Mesenchymal stem cell (in vitro differentiated cells and primary cell): ENCODE results near the gene CPLX3.
A peak's percentile ranks its signal among the peaks of the same experiment; 100 is the strongest.

Experiments used
- DNase-seq: peaks from one replicate; pipeline ENCODE4 v3.0.0-alpha.2; 2013
- H2AFZ ChIP-seq: one replicate; pipeline ENCODE4 v1.6.1; 2013; ENCODE audit warnings: low read depth, mild to moderate bottlenecking, control low read depth, inconsistent platforms, low read length, moderate library complexity
- H2AK5ac ChIP-seq: 2 replicates; pipeline ENCODE4 v1.6.1; 2013; ENCODE audit warnings: low read length, moderate library complexity, mild to moderate bottlenecking, inconsistent platforms; ENCODE audit not compliant: severe bottlenecking
- H2BK120ac ChIP-seq: one replicate; pipeline ENCODE4 v1.6.1; 2013; ENCODE audit warnings: low read depth, mild to moderate bottlenecking, inconsistent platforms, low read length, moderate library complexity
- H2BK12ac ChIP-seq, 2 experiments: one replicate each; pipeline ENCODE4 v1.6.1; 2013; ENCODE audit warnings: inconsistent platforms in 2 of 2, low read length in 2 of 2, mild to moderate bottlenecking in 2 of 2, moderate library complexity in 2 of 2, control low read depth in 1 of 2
- H2BK15ac ChIP-seq: one replicate; pipeline ENCODE4 v1.6.1; 2013; ENCODE audit warnings: mild to moderate bottlenecking, low read depth, inconsistent platforms; ENCODE audit not compliant: poor library complexity, severe bottlenecking
- H2BK5ac ChIP-seq: 2 replicates; pipeline ENCODE4 v1.6.1; 2013; ENCODE audit warnings: low read depth, mild to moderate bottlenecking, low read length, control low read depth, inconsistent platforms; ENCODE audit not compliant: poor library complexity, severe bottlenecking
- H3K14ac ChIP-seq, 2 experiments: one replicate each; pipeline ENCODE4 v1.6.1; 2013; ENCODE audit warnings: inconsistent platforms in 2 of 2, low read length in 2 of 2, control low read depth in 1 of 2, mild to moderate bottlenecking in 1 of 2, moderate library complexity in 1 of 2
- H3K18ac ChIP-seq, 2 experiments: one replicate each; pipeline ENCODE4 v1.6.1; 2013; ENCODE audit warnings: inconsistent platforms in 2 of 2, low read length in 2 of 2, control low read depth in 1 of 2, low read depth in 1 of 2, mild to moderate bottlenecking in 1 of 2
- H3K23ac ChIP-seq, 2 experiments: one replicate each; pipeline ENCODE4 v1.6.1; 2013; ENCODE audit warnings: inconsistent platforms in 2 of 2, low read length in 2 of 2, mild to moderate bottlenecking in 2 of 2, moderate library complexity in 2 of 2, control low read depth in 1 of 2
- H3K27ac ChIP-seq: 2 replicates; pipeline ENCODE4 v1.5.1; 2013; ENCODE audit warnings: mild to moderate bottlenecking, moderate library complexity, low read length, control low read depth, inconsistent platforms; ENCODE audit not compliant: poor library complexity, severe bottlenecking
- H3K27me3 ChIP-seq, 2 experiments: 2 replicates each; pipeline versions ENCODE4 v1.6.1 to v1.7.0; 2013; ENCODE audit warnings: low read length in 2 of 2, mild to moderate bottlenecking in 2 of 2, moderate library complexity in 2 of 2, control low read depth in 1 of 2, inconsistent platforms in 1 of 2; ENCODE audit not compliant: control insufficient read depth in 1 of 2, insufficient read depth in 1 of 2
- H3K36me3 ChIP-seq, 2 experiments: 2 replicates each; pipeline versions ENCODE4 v1.6.1 to v1.7.0; 2013; ENCODE audit warnings: low read length in 2 of 2, control low read depth in 1 of 2, inconsistent platforms in 1 of 2, low read depth in 1 of 2, mild to moderate bottlenecking in 1 of 2; ENCODE audit not compliant: insufficient read depth in 2 of 2, control insufficient read depth in 1 of 2
- H3K4ac ChIP-seq, 2 experiments: one replicate each; pipeline ENCODE4 v1.6.1; 2013; ENCODE audit warnings: inconsistent platforms in 2 of 2, low read length in 2 of 2, mild to moderate bottlenecking in 2 of 2, moderate library complexity in 2 of 2, control low read depth in 1 of 2, low read depth in 1 of 2
- H3K4me1 ChIP-seq: 2 replicates; pipeline ENCODE4 v1.6.1; 2013; ENCODE audit warnings: low read depth, low read length, control low read depth; ENCODE audit not compliant: control insufficient read depth, insufficient read depth
- H3K4me2 ChIP-seq: 2 replicates; pipeline ENCODE4 v1.6.1; 2013; ENCODE audit warnings: low read length, mild to moderate bottlenecking, inconsistent platforms; ENCODE audit not compliant: poor library complexity, severe bottlenecking
- H3K4me3 ChIP-seq, 2 experiments: 2 replicates each; pipeline versions ENCODE4 v1.5.1 to v1.7.0; 2013; ENCODE audit warnings: low read length in 2 of 2, mild to moderate bottlenecking in 2 of 2, control low read depth in 1 of 2, low read depth in 1 of 2; ENCODE audit not compliant: insufficient read depth in 1 of 2
- H3K79me1 ChIP-seq: replicated peaks from 2 replicates; pipeline ENCODE4 v1.6.1; 2013; ENCODE audit warnings: mild to moderate bottlenecking, control low read depth, low read length, inconsistent platforms; ENCODE audit not compliant: poor library complexity, severe bottlenecking
- H3K9ac ChIP-seq: 2 replicates; pipeline ENCODE4 v1.7.0; 2013; ENCODE audit warnings: mild to moderate bottlenecking, low read length, moderate library complexity
- H3K9me3 ChIP-seq: 2 replicates; pipeline ENCODE4 v1.7.0; 2013; ENCODE audit warnings: mild to moderate bottlenecking, low read length; ENCODE audit not compliant: control insufficient read depth
- H4K8ac ChIP-seq: one replicate; pipeline ENCODE4 v1.6.1; 2013; ENCODE audit warnings: inconsistent platforms, mild to moderate bottlenecking, low read length, moderate library complexity
- H4K91ac ChIP-seq: one replicate; pipeline ENCODE4 v1.6.1; 2013; ENCODE audit warnings: mild to moderate bottlenecking, low read length, inconsistent platforms
- WGBS: methylation state at CpG from one replicate; pipeline ENCODE4 v1.1.7; 2013; ENCODE audit warnings: mixed read lengths; 5-methylcytosine and 5-hydroxymethylcytosine counted together

CPLX3 gene

GRCh38 chr15:74815121-74815934, 11.1 kb upstream of the CPLX3 start:
- no peak overlapping the region for H3K18ac ChIP-seq
- no peak overlapping the region for H2BK12ac ChIP-seq
- no peak for DNase-seq
- no peak overlapping the region for H3K9ac ChIP-seq
- H2AK5ac ChIP-seq: no peak overlapping the region
- H3K79me1 ChIP-seq: no peaks in the 10 kb centered on the region
- no peak overlapping the region for H2BK5ac ChIP-seq
- H4K91ac ChIP-seq: no peak overlapping the region
- no peak overlapping the region for H4K8ac ChIP-seq
- H3K36me3 ChIP-seq: no peaks in the 10 kb centered on the region
- no peak overlapping the region for H3K4ac ChIP-seq
- 76% methylated on average over 9 of the region's 10 CpGs for whole genome bisulfite sequencing
- H3K23ac ChIP-seq: no peak overlapping the region
- H2AFZ ChIP-seq: no peak overlapping the region
- H3K4me2 ChIP-seq: no peak overlapping the region
- H3K9me3 ChIP-seq: no peaks in the 10 kb centered on the region
- H3K4me3 ChIP-seq: no peak overlapping the region
- no peak overlapping the region for H3K27ac ChIP-seq
- H2BK120ac ChIP-seq: no peak overlapping the region
- H3K27me3 ChIP-seq: peaks cover 3 to 16% of the 10 kb centered on the region in 2 experiments
- peaks cover 22% of the 10 kb centered on the region for H3K4me1 ChIP-seq
- H2BK15ac ChIP-seq: no peak overlapping the region
- H3K14ac ChIP-seq: no peak overlapping the region

GRCh38 chr15:74815961-74816360, 10.5 kb upstream of the CPLX3 start:
- Histone ChIP-seq H4K8ac (no peak overlapping the region), H3K4me1 (peaks cover 21% of the 10 kb centered on the region), H3K79me1 (no peaks in the 10 kb centered on the region), H4K91ac (no peak overlapping the region), H3K18ac (no peak overlapping the region), H2BK5ac (no peak overlapping the region), H2AK5ac (no peak overlapping the region), H3K36me3 (no peaks in the 10 kb centered on the region), H3K14ac (no peak overlapping the region), H3K9me3 (no peaks in the 10 kb centered on the region), H3K23ac (no peak overlapping the region), H3K4me3 (no peak overlapping the region), H2BK12ac (no peak overlapping the region), H2AFZ (no peak overlapping the region), H3K9ac (no peak overlapping the region), H3K4ac (no peak overlapping the region), H3K27ac (no peak overlapping the region), H2BK120ac (no peak overlapping the region), H3K4me2 (no peak overlapping the region), H3K27me3 (peaks cover 3 to 16% of the 10 kb centered on the region in 2 experiments), H2BK15ac (no peak overlapping the region)
- WGBS: 96% methylated on average over 15 of the region's 15 CpGs
- no peak for DNase-seq

- no peak overlapping the region for H3K23ac ChIP-seq
- H2BK15ac ChIP-seq: no peak overlapping the region
- H2BK12ac ChIP-seq: no peak overlapping the region
- no peaks in the 10 kb centered on the region for H3K79me1 ChIP-seq
- WGBS: 68% methylated on average over 19 of the region's 19 CpGs
- H3K9me3 ChIP-seq: no peaks in the 10 kb centered on the region
- no peak for DNase-seq
- peak overlapping the region; percentile 24 for H2AFZ ChIP-seq
- H3K27me3 ChIP-seq: peaks cover 3 to 16% of the 10 kb centered on the region in 2 experiments
- no peak overlapping the region for H2BK120ac ChIP-seq
- no peak overlapping the region for H3K18ac ChIP-seq
- H3K27ac ChIP-seq: no peak overlapping the region
- no peak overlapping the region for H4K91ac ChIP-seq
- H2BK5ac ChIP-seq: no peak overlapping the region
- no peak overlapping the region for H2AK5ac ChIP-seq
- H3K4me3 ChIP-seq: no peak overlapping the region
- no peaks in the 10 kb centered on the region for H3K36me3 ChIP-seq
- H4K8ac ChIP-seq: no peak overlapping the region
- H3K9ac ChIP-seq: no peak overlapping the region
- peaks cover 21% of the 10 kb centered on the region for H3K4me1 ChIP-seq
- H3K4me2 ChIP-seq: no peak overlapping the region
- H3K4ac ChIP-seq: no peak overlapping the region
- peak overlapping the region in 1 of 2 experiments; percentile 74 for H3K14ac ChIP-seq
Observed at GRCh38 chr15:74816624-74817369, 9.6 kb upstream of the CPLX3 start.

- H3K9ac ChIP-seq: no peak overlapping the region
- H3K4me2 ChIP-seq: no peak overlapping the region
- H2AFZ ChIP-seq: peak overlapping the region; percentile 24
- DNase-seq: peak; percentile 14
- H3K27ac ChIP-seq: no peak overlapping the region
- no peak overlapping the region for H3K14ac ChIP-seq
- no peak overlapping the region for H2BK5ac ChIP-seq
- H2BK120ac ChIP-seq: no peak overlapping the region
- no peak overlapping the region for H3K23ac ChIP-seq
- H3K4me3 ChIP-seq: no peak overlapping the region
- H3K79me1 ChIP-seq: no peaks in the 10 kb centered on the region
- no peak overlapping the region for H2BK12ac ChIP-seq
- H4K91ac ChIP-seq: no peak overlapping the region
- peaks cover 4 to 18% of the 10 kb centered on the region in 2 experiments for H3K27me3 ChIP-seq
- H3K18ac ChIP-seq: no peak overlapping the region
- no peak overlapping the region for H2AK5ac ChIP-seq
- H3K4me1 ChIP-seq: peaks cover 21% of the 10 kb centered on the region
- no peak overlapping the region for H3K4ac ChIP-seq
- 43% methylated on average over 9 of the region's 9 CpGs for WGBS
- no peak overlapping the region for H2BK15ac ChIP-seq
- no peak overlapping the region for H4K8ac ChIP-seq
- H3K9me3 ChIP-seq: no peaks in the 10 kb centered on the region
- H3K36me3 ChIP-seq: no peaks in the 10 kb centered on the region
Observed at GRCh38 chr15:74817370-74817737, 9.1 kb upstream of the CPLX3 start.
